Islet of Langerhans (tissue), 1 donor: ENCODE results near the gene RAD51B.
"Not testable (repeated sequence)": the region's sequence is repeated elsewhere in the genome, so short reads cannot be mapped to it uniquely, and the experiment has no call there.

Experiments
- FAIRE-seq: peaks from one replicate; lab custom pipeline; 2011; peaks lifted over from hg19 to GRCh38; lab: Jason Lieb, UNC

The RAD51B gene

DNA sequence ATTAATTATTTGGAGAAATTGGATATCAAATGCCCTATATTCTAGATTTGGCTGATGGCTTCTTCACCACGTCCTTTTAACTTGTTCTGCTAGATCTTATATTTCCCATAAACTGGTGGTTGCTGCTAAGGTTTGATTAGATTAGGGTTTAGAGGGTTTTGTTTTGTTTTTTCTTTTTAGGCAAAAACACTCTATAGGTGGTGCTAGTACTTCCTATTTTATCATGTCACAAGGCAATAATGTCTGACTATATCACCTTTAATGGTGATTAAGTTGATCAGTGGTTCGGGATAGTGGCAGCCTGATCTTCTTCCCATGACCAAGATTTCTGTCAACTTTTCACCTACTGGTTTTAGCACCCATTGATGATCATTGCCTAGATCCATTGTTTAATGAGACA, 455.1 kb downstream of the RAD51B start:
- FAIRE-seq = no peak

DNA sequence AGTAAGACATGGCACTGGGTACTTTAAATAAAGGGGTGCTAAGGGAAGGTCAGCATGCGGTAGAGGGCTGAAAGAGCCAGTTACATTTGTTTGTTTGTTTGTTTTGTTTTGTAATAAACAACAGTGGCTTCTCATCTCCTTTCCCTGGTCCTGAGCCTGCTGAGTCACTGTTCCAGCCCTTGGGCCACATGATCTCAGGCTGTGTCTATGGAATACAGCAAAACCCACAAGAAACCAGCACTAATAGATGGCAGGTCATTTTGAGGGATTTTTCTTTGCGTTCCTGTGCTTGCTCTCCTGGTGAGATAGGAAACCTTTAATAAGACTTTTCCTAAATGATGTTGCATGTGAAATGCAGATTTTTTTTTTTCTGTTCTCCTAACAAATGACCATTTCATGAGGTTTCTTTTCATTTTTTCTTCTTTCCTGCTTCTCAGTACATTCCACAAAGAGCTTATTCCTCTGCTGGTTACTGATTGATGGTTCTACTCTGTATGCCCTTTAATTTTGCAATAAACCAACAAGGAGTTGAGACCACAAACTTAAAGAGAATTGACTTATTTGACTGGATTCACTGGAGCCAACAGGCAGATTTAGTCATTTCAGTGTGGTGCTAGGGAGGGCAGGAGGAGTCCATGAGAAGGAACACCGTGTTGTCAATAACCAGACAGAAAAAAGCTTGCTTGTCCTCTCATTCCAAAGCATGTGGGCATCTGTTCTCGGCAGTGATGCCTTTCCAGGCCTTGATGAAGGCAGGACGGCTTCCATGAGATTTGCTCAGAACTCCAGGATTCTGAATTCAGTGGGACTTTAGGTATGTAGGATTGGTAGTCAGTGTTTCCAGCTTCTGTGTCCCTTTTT, 459.2 kb downstream of the RAD51B start:
- FAIRE-seq = no peak

- no peak for FAIRE-seq
Measured at GRCh38 chr14:68279437-68279720, 459.8 kb downstream of the RAD51B start.

- no peak for FAIRE-seq
Measured at GRCh38 chr14:68279777-68280233, 460.2 kb downstream of the RAD51B start.

DNA sequence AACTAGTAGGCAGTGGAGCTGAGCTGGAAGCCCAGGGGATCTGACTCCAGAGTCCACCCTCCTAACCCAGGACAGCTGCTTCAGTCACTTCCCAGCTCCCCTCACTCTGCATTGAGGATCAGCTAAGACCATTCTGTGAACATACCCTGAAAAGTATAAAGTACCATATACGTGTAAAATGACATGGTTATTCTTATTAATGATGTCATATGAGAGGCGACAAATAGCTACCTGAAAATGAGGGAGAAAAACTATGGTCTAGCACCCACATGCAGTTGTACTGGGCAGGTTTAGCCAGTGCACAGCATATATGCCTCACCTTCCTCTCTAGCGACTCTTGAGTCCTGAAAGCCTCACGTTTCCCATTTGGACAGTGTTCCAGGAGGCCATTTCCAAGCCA, 461.9 kb downstream of the RAD51B start:
- FAIRE-seq = no peak

DNA sequence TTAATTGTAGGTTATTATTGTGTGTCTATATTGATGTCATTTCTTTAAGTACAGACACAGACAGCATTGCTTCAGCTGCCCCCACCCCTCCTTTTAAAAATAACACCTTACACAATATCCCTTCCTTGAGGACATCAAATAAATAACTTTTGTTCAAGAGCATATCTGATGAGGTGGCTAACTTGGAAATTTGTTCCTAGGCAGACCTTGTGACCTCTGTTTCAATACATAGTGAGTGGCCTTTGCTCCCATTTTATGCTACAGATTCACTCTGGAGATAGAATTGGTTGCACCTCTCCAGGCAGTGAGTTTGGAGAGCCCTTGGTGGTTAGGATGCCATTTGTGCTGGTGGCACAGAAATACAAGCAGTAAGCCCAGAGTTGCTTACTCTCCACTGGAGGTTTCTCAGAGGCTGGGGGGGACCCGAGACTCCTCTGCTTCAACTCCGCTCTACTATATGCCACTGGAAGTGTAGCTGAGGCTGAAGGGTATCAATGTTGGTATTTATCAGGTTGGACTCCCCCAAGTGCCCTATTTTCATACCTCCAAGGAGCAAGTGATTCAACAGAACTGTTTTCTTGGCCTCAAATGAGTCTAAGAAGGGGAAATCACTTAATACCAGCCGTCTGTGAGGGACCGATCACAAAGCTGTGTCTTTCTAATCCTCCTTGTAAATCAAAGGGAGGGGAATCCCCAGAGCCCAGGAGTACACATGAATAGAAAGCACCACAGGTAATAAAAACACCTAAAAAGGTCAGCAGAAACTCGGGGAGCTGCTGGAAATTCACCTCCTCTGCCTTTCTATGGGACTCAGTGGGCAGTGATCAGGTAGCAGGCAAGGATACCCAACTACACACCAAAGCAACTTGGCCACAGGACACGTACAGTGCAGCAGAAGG, 463.1 kb downstream of the RAD51B start:
- no peak for FAIRE-seq

DNA sequence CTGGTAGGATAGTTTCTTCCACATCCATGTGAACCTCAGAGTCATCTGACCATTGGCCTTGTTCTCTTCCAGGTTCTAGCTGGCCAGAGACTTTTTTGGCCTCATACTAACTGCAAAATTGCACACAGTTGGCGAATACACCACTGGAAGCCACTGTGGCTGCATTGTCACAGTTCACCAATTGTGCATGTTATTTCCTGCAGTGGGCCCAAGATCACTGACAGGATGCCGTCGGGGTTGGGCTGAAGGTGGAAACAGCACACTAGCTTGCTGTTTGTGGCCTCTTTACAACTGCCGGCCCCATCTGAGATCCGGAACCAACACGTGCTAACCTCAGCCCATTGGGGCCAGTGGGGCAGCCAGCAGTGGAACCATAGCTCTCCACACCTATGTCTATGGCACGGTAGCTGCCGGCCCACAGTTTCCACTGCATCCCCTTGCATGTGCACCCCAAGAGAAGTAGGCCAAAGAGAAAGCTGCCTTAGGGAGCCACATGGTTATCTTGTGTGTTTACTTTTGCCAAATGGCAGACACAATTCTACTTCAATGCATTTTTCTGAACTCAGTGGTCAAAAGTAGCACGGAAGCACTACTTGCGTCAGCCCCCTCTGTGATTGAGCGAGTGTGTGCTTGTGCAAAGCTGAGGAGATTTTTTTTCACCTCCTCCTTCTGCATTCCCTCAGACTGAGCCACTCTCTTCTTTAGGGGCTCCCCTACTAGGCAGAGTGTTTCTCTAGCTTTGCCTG, 464.0 kb downstream of the RAD51B start:
- no peak for FAIRE-seq

DNA sequence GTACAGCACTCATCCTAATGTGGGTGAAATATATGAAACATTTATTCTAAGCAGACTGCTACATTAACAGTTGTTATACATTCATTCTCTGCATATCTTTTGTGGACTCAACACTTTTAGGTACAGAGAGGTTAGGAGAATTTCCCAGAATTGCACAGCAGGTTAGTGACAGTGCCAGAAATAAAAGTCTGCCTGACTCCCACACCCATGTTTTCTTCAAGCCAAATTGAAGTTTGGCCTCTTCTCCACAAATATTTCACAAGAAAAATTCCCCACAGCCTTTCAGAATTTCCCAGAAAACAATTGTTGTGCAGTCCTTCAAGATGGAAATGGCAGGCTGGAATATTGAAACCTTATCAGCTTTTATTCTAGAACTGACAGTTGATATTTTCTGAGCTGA, 464.8 kb downstream of the RAD51B start:
- no peak for FAIRE-seq

- FAIRE-seq = no peak
Measured at GRCh38 chr14:68284834-68285233, 465.3 kb downstream of the RAD51B start.

DNA sequence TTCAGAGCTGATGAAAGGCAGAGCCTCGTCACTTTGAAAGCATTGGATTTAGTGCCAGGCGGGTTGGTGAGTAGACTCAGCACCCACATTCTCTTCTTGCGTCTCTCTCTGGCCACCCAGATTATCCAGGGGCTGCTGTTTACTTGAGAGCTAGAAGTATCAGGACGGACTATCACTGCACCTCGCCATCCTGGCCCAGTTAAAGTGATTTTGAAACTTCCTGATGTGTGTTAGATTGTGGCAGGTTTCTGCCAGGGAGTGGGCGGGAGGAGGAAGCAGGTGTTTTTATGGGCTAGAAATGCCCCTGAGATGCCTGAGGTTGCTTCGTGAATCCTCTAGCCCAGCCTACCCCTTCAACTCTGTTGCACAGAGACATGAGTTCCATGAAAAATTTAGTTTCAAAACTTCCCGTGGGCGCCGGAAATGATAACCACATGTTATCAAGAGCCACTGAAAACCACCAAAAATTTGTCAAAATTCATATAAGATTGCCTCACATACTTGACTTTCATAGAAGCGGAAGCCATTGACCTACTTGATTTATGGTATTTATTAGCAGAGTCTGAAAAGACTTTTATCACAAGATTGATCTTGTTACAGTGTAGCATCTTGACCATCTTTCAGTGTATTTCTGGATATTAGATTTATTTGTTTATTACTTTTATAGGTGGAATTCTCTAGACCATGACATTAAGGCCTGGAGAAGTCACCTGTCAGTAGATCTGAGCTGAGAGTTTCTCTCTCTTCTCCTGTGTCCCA, 466.0 kb downstream of the RAD51B start:
- FAIRE-seq = no peak

GRCh38 chr14:68286667-68287066, 467.1 kb downstream of the RAD51B start:
- no peak for FAIRE-seq

DNA sequence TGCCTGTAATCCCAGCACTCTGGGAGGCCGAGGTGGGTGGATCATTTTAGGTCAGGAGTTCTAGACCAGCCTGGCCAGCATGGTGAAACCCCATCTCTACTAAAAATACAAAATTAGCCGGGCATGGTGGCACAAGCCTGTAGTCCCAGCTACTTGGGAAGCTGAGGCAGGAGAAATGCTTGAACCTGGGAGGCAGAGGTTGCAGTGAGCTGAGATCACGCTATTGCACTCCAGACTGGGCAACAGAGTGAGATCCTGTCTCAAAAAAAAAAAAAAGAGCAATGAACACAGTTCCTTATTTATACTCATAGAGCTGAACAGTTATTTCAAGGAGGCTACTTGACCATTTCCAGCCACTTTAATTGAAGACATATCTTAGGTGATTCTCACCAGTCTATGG, 469.9 kb downstream of the RAD51B start:
- FAIRE-seq = not testable (repeated sequence)

DNA sequence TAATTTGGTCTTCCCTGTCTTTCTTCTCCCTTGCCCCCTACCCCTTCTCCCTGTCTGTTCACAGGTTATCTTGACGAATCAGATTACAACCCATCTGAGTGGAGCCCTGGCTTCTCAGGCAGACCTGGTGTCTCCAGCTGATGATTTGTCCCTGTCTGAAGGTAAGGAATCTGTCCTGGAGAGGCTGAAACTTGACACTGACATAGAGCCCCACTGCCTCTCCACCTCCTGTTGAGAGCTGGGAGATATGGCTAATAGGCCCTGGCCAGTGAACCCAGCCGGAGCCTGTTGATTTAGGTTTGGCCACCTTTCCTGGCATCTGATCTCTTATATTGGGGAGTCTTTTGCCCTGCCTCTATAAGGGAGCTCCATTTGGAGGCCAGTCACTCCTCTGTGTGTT, 472.2 kb downstream of the RAD51B start:
- no peak for FAIRE-seq

- no peak for FAIRE-seq
Measured at GRCh38 chr14:68292441-68293215, 473.0 kb downstream of the RAD51B start.

- FAIRE-seq = no peak
Measured at GRCh38 chr14:68293404-68293803, 473.8 kb downstream of the RAD51B start.

DNA sequence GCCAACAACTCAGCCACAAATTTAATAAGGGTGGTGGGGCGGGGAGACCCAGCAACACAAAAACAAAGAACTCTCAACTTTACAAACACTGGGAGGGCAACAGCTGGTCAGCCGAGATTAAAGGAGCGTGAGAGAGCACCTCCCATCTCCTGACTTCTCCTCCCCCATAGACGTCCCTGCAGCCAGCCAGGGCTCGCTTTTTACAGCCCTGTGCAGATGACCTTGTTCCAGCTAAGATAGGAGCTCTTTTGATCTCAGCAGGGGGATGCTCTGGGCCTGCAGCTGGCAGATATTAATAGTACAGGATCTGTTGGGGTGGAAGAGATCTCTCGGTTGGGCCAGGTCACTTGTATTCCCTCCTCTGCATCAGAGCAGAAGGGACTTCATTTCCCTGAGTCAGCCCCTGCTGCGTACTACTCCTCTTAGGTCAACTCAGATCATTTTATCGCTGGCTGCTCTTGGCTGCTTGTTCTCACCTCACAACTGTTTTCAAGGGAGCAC, 475.8 kb downstream of the RAD51B start:
- FAIRE-seq = no peak

DNA sequence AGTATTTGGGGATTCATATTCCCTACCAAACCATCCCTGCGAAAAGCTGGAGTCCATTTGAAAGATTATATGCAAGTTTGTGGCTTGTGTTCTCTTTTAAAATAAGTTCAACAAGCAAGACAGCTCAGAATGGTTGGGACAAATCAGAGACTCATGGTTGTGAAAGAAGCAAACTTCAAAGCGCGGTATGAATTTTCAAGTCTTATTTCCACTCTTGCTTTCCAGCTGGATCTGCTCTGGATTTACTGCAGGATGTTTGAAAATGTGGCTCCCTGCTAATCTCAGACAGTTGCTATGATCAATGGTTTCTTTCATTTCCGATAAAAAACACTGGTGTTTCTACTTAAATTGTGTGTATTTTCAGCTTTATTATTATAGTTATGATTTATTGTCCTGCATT, 477.5 kb downstream of the RAD51B start:
- FAIRE-seq = no peak

DNA sequence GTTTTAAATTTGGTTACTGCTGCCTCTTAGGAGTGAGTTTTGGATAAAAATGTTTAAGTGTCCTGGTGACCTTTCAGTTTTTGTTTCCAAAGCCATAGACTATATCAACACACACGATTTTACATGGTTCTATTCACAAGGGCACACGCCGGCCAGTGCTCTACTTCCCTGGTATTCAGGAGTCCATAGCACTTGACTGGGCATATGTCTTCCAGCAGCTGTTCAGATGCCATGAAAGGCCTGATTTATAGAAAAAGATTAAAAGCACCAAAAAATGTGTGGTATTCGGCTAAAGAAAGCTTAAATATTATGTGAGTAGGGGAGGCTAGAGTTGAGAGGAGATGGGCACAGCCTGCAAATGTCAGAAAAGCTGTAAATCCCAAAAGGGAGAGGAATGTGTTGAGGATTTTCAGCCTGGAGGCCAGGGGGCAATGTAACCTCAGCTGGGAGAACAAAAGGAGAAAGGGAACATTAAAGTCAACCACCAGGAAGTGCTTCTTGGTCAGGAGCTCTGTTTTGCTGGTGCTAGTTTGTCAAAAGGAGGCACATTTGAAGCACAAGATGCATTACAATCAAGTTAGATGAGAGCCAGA, 478.4 kb downstream of the RAD51B start:
- no peak for FAIRE-seq

- no peak for FAIRE-seq
Measured at GRCh38 chr14:68300608-68301007, 481.0 kb downstream of the RAD51B start.

DNA sequence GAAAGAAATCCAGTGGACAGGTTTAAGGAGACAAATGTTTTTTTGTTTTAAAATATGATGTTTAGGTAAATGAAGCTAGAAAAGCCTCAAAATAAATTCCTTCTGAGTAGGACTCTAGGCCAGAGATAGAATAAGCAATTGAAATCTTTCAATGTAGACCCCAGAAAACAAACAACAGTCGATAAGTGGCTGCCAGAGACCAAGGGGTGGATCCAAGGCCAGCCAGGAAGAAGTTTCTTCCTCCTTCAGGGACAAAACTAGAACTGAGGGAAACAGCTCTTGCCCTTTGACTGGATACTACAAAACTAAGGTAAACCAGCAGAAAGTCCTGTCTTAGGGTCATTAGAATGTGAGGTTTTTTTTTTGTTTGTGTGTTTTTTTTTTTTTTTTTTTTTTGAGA, 481.6 kb downstream of the RAD51B start:
- no peak for FAIRE-seq

GRCh38 chr14:68302938-68303337, 483.4 kb downstream of the RAD51B start:
- FAIRE-seq = not testable (repeated sequence)
